Measurements from ENCODE around the gene MANSC1. TPM values are rescaled to one million over a fixed set of nuclear protein-coding genes. Genes with fewer than 3 reads are reported as not detected.

Gene MANSC1
- total and polyA plus RNA-seq, 2 of the 13 experiments (the other 11 are each of a cell fraction or from before 2014, with no cell fraction given), result 1.9 to 4.2 TPM

DNA sequence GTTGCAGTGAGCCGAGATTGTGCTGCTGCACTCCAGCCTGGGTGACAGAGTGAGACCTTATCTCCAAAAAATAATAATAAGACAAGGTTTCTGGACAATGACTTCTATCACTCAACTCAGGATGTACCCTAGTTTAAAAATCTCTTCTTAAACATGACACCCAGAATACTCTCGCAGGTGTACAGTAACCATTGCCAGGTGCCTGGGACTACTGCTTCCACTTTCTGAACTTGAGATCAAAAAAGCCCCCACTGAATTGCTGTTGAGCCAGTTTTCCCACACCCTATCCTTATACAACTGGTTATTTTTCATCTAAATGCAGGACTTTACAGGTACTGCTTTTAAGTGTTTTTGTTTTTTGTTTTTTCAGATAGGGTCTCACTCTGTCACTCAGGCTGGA lies 43.1 kb upstream of the MANSC1 start (continued):
- TF ChIP-seq ZNF501 (CRISPR knock-in tag; IDR thresholded peaks at IDR 0.05), result no peak

DNA sequence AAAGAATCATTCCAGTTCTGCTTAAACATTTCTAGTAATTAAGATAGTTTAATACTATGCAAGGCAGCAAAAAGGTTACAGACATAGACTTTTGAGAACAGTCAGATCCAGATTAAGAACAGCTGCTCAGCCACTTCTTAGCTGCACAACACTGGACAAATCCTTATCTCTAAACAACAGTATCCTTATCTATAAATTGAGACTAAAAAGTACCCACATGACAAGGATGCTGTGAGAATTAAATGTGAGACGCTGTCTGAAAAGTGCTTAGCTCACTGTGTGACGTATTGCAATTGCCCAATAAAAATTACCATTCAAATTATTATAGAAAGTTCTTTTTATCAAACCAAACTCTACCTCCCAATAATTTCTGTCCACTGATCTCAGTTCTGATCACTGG lies 42.4 kb upstream of the MANSC1 start:
- Histone ChIP-seq H3K27me3 (ENCODE audit: control insufficient read depth in 1 of 2, insufficient read depth in 2 of 2, low read length in 2 of 2) (no peaks in the 10 kb centered on the region), H3K79me2 (ENCODE audit: insufficient read depth, low read length) (no peaks in the 10 kb centered on the region), H3K27ac (ENCODE audit: extremely low read length, insufficient read depth, low read length) (no peak overlapping the region), H2AFZ (ENCODE audit: low read length) (no peak overlapping the region), H3K36me3 (replicated peaks in 1 of 2; ENCODE audit: control insufficient read depth in 1 of 2, insufficient read depth in 2 of 2, low read length in 2 of 2) (no peaks in the 10 kb centered on the region), H4K20me1 (ENCODE audit: insufficient read depth, low read length) (no peaks in the 10 kb centered on the region), H3K4me3 (replicated peaks in 1 of 3; ENCODE audit: insufficient read depth in 1 of 3, low read depth in 2 of 3, low read length in 3 of 3) (no peak overlapping the region), H3K9me3 (ENCODE audit: low read length) (no peaks in the 10 kb centered on the region), H3K4me2 (ENCODE audit: low read depth, low read length) (no peak overlapping the region), H3K9ac (ENCODE audit: insufficient read depth, low read depth, low read length) (no peak overlapping the region), H3K4me1 (ENCODE audit: insufficient read depth, low read length) (peaks cover 58% of the 10 kb centered on the region)
- 94% methylated on average over 2 of the region's 2 CpGs for WGBS (ENCODE audit: low lambda C conversion rate)
- ChIA-PET CTCF (ENCODE audit: low intra/inter-chr PET ratio, low total read pairs) (no interaction called here), POLR2A (interaction anchor here (0.6 kb wide), 1 partner anchor 15 kb away, joined by 3 read pairs; no protein-coding TSS in a partner anchor)
- DNase-seq (ENCODE audit: low spot score), result no peak
- intact Hi-C loops (cut with micrococcal nuclease; ENCODE audit: unreplicated experiment) (no loop called here), in situ Hi-C loops (cut with HindIII; ENCODE audit: extremely low pct_ligation_motif_present, low pct_unique_long_range_greater_than_20kb) (no loop called here)
- TF ChIP-seq, protein P1, sequence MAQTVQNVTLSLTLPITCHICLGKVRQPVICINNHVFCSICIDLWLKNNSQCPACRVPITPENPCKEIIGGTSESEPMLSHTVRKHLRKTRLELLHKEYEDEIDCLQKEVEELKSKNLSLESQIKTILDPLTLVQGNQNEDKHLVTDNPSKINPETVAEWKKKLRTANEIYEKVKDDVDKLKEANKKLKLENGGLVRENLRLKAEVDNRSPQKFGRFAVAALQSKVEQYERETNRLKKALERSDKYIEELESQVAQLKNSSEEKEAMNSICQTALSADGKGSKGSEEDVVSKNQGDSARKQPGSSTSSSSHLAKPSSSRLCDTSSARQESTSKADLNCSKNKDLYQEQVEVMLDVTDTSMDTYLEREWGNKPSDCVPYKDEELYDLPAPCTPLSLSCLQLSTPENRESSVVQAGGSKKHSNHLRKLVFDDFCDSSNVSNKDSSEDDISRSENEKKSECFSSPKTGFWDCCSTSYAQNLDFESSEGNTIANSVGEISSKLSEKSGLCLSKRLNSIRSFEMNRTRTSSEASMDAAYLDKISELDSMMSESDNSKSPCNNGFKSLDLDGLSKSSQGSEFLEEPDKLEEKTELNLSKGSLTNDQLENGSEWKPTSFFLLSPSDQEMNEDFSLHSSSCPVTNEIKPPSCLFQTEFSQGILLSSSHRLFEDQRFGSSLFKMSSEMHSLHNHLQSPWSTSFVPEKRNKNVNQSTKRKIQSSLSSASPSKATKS (CRISPR knock-in tag; IDR thresholded peaks at IDR 0.05), result no peak
- TF ChIP-seq EHMT2 (IDR thresholded peaks at IDR 0.05; ENCODE audit: borderline replicate concordance, low read depth, low read length), result no peak
- no peak for TF ChIP-seq SATB2 (CRISPR knock-in tag; IDR thresholded peaks at IDR 0.05)
- no peak for TF ChIP-seq ZNF780A (CRISPR knock-in tag; IDR thresholded peaks at IDR 0.05)
- no peak for TF ChIP-seq KDM5A (IDR thresholded peaks at IDR 0.05; ENCODE audit: borderline replicate concordance, low read length)
- TF ChIP-seq, protein P2, sequence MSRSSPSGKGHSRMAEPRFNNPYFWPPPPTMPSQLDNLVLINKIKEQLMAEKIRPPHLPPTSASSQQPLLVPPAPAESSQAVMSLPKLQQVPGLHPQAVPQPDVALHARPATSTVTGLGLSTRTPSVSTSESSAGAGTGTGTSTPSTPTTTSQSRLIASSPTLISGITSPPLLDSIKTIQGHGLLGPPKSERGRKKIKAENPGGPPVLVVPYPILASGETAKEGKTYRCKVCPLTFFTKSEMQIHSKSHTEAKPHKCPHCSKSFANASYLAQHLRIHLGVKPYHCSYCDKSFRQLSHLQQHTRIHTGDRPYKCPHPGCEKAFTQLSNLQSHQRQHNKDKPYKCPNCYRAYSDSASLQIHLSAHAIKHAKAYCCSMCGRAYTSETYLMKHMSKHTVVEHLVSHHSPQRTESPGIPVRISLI (CRISPR knock-in tag; IDR thresholded peaks at IDR 0.05; ENCODE audit: borderline replicate concordance), result no peak
- no peak for TF ChIP-seq GATAD2A (CRISPR knock-in tag; IDR thresholded peaks at IDR 0.05)
- no peak for TF ChIP-seq TBX3 (IDR thresholded peaks at IDR 0.05; ENCODE audit: borderline replicate concordance)
- TF ChIP-seq SP140L (CRISPR knock-in tag; IDR thresholded peaks at IDR 0.05; ENCODE audit: borderline replicate concordance), result no peak
- TF ChIP-seq ZNF234 (CRISPR knock-in tag; conservative IDR thresholded peaks at IDR 0.05), result no peak
- no peak for TF ChIP-seq KLF15 (CRISPR knock-in tag; IDR thresholded peaks at IDR 0.05; ENCODE audit: borderline replicate concordance)
- TF ChIP-seq, protein P3, sequence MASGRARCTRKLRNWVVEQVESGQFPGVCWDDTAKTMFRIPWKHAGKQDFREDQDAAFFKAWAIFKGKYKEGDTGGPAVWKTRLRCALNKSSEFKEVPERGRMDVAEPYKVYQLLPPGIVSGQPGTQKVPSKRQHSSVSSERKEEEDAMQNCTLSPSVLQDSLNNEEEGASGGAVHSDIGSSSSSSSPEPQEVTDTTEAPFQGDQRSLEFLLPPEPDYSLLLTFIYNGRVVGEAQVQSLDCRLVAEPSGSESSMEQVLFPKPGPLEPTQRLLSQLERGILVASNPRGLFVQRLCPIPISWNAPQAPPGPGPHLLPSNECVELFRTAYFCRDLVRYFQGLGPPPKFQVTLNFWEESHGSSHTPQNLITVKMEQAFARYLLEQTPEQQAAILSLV (CRISPR knock-in tag; IDR thresholded peaks at IDR 0.05; ENCODE audit: borderline replicate concordance), result no peak
- TF ChIP-seq, protein P4, sequence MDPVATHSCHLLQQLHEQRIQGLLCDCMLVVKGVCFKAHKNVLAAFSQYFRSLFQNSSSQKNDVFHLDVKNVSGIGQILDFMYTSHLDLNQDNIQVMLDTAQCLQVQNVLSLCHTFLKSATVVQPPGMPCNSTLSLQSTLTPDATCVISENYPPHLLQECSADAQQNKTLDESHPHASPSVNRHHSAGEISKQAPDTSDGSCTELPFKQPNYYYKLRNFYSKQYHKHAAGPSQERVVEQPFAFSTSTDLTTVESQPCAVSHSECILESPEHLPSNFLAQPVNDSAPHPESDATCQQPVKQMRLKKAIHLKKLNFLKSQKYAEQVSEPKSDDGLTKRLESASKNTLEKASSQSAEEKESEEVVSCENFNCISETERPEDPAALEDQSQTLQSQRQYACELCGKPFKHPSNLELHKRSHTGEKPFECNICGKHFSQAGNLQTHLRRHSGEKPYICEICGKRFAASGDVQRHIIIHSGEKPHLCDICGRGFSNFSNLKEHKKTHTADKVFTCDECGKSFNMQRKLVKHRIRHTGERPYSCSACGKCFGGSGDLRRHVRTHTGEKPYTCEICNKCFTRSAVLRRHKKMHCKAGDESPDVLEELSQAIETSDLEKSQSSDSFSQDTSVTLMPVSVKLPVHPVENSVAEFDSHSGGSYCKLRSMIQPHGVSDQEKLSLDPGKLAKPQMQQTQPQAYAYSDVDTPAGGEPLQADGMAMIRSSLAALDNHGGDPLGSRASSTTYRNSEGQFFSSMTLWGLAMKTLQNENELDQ (CRISPR knock-in tag; IDR thresholded peaks at IDR 0.05; ENCODE audit: borderline replicate concordance), result no peak
- no peak for TF ChIP-seq ZNF431 (CRISPR knock-in tag; IDR thresholded peaks at IDR 0.05; ENCODE audit: borderline replicate concordance, low read depth)
- no peak for FAIRE-seq
- ATAC-seq, result no peak
- BruUV-seq (replicated peaks), result no TSS peak

All from HepG2 (cell line).